Right lobe of liver (tissue), 4 donors: Measurements from ENCODE around the gene BCL2L11.

Source experiments
- POLR2A ChIP-seq: fragments of 450-650 bp; IDR thresholded peaks from one replicate; pipeline ENCODE4 v1.6.1; 2017; ENCODE audit warnings: antibody characterized with exemption, mild to moderate bottlenecking
- TF ChIP-seq, protein P1 (sequence below), 4 donors: fragments of 200-600 bp in 3 of 4; fragments of 450-650 bp in 1 of 4; IDR thresholded peaks; one replicate each; pipeline versions ENCODE4 v1.5.1 to v1.8.0; 2016 to 2022; ENCODE audit warnings: antibody characterized with exemption in 4 of 4, mild to moderate bottlenecking in 2 of 4
- donor health status: DM: no; HTN: no; CAD: no.
- donor health status: DM: no; HTN: no; CAD: no.
- donor health status: DM: no; HTN: yes; CAD: no.

DNA sequence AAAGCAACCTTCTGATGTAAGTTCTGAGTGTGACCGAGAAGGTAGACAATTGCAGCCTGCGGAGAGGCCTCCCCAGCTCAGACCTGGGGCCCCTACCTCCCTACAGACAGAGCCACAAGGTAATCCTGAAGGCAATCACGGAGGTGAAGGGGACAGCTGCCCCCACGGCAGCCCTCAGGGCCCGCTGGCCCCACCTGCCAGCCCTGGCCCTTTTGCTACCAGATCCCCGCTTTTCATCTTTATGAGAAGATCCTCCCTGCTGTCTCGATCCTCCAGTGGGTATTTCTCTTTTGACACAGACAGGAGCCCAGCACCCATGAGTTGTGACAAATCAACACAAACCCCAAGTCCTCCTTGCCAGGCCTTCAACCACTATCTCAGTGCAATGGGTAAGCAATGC lies 3.0 kb downstream of the BCL2L11 start:
- TF ChIP-seq, protein P1, sequence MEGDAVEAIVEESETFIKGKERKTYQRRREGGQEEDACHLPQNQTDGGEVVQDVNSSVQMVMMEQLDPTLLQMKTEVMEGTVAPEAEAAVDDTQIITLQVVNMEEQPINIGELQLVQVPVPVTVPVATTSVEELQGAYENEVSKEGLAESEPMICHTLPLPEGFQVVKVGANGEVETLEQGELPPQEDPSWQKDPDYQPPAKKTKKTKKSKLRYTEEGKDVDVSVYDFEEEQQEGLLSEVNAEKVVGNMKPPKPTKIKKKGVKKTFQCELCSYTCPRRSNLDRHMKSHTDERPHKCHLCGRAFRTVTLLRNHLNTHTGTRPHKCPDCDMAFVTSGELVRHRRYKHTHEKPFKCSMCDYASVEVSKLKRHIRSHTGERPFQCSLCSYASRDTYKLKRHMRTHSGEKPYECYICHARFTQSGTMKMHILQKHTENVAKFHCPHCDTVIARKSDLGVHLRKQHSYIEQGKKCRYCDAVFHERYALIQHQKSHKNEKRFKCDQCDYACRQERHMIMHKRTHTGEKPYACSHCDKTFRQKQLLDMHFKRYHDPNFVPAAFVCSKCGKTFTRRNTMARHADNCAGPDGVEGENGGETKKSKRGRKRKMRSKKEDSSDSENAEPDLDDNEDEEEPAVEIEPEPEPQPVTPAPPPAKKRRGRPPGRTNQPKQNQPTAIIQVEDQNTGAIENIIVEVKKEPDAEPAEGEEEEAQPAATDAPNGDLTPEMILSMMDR (IDR thresholded peaks at IDR 0.05), result no peak
- TF ChIP-seq POLR2A, result no peak
